CD4-positive, alpha-beta T cell treated with Interleukin-2 at 100 ng/mL for 4 hours (primary cell): ENCODE data around the gene RAG2.

ENCODE experiments used
- DNase-seq: peaks from one replicate; pipeline ENCODE4 v3.0.0-alpha.2; 2020; ENCODE audit warnings: low spot score

The RAG2 gene

DNA sequence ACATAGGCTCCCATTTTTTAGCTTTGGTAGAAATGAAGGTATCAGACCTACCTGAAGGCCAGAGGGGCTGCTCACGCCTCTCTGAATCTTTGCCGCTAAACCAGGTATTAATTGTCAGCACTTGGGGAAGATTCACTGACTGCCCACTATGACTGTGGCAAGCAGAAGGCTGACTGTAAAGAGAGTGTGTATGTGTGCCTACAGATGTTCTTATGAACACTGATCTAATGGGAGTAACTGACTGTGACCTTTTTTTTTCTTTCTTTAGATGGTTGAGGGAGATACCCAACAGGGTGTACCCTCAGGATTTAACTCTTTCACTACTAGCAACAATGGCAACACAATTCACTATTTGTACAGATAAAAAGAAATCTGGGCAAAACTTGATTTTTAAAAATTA is at the start of gene RAG2:
RAG2 (minus strand) TSS at position 186 of the 400 bp plus-strand sequence. CDS start 4,068 bp downstream, outside the sequence.
- DNase-seq, result no peak

DNA sequence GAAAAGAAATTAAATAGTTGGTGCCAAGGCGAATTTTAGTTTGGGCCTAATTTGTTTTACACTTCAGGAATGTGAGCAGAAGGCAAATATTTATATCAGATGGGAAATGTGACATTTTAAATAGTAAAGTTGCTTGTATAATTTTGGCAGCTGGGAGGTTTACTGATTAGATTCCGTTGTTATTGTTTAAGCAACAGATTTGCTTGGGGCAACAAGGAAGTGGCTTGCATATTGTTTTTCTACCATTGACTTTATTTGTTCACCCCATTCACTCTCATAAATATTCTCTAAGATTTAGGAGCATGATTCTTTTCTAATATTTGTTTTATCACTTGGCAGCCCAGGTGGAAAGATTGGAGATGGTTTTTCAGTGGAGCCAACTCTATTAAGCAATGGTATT is 40.5 kb upstream of the RAG2 start:
- no peak for DNase-seq

DNA sequence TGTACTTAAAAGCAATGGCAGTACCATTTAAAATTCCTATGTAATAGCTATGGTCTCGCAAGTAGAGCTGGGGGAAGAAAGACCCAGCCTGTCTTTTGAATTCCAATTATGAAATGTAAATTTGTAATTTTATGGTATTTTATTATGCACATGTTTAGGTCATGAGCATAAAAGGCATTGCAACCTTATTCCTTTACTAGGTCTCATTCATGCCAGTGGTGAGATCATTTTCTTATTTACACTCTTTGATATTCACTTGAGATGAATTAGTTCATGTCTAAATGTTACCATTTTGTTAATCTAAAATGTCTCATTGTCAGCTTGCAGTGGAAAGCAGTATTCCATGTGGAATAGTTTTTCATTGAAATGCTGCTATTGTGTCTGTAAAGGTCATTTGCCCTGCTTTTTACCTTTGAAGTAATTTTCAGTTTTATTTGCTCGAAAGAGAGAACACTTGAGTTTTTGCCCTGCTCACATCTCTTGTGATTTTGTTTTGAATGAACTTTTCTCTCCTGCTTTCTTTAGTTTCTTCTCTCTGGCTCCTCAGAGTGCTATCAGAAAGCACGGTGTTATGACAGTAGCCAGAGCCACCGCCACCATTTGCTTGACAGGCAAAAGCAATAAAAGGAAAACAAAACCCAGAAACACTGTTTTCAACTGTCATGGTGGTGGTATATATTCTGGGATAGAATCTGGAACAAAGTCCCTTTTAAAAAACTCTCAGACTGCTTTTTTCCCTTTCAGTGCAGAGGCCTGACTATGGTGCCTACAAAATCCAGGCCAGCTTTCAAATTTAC is 37.2 kb upstream of the RAG2 start:
- DNase-seq, result no peak

DNA sequence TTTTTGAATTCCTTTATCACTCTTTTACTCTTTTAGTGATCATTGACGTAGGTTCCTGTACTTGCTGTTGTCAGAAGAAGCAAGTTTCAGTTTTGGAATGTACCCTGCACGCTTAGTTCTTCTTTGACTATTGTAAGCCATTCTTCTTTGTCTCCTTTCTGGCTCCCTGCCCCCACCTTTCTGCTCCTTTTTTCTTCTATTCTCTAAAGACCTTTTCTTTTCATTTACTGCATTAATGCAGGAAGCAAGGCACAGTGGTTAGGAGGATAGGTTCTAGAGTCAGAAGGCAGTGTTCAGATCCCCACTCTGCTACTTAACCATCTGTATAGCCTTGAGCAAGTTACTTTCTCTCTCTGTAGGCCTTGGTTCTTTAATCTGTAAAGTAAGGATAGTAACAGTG is 33.7 kb upstream of the RAG2 start:
- DNase-seq, result no peak

DNA sequence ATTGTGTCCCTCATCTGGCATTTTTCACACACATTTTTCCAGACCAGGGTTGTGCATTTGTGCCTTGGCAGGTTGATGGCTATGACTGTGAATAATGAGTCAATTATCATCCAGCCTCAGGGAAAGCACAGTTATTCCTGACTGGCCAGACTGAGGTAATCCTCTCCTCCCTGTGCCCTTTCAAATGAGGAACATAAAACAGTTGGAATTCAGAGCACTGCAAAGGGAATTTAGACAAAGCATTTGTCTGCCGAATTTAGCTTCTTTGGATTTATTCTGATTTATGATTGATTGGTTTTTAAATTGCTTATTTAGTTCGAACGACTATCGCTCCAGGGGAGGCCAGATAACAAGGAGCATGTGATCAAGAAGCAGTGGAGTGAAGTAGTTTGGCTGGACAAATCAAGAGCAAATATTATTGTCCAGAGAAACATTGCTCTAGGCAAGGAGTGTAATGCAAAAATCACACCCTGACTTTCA is 30.8 kb upstream of the RAG2 start:
- no peak for DNase-seq

DNA sequence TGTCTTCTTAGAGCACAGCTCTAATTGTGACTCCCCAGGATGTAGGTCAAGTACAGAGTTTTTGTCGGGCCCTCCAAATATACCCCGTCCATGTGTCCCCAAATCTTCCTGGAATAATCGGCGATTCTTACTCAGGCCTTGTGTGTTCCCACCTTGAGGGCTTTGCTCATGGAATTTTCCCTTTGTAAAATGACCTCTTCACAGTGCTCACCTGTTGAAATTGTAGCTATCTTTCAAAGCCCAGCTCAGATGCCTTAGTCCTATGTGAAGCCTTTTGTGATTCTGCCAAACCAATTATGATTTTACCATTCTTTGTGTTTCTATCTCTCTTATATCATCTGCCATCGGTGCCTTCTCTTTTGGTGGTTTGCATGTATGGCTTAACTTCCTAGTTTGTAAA is 30.1 kb upstream of the RAG2 start:
- no peak for DNase-seq

DNA sequence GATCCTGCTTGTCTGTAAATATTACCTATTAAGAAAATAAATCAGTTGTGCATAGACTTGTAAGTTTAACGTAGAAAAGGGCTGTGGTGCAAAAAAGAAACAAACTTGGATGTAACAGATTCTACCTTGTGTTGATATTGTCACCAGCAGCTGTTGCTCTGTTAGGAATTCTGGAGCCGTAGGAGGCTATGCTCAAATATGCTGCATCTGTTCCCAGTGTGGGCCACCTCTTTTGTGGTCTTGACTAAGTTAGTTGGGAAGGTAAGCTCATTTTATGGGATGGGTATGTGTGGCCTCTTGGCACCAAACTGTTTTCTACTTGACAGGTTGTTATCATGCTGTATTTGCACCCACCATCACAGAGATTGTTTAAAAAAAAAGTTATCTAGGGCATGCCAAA is 29.4 kb upstream of the RAG2 start:
- no peak for DNase-seq

DNA sequence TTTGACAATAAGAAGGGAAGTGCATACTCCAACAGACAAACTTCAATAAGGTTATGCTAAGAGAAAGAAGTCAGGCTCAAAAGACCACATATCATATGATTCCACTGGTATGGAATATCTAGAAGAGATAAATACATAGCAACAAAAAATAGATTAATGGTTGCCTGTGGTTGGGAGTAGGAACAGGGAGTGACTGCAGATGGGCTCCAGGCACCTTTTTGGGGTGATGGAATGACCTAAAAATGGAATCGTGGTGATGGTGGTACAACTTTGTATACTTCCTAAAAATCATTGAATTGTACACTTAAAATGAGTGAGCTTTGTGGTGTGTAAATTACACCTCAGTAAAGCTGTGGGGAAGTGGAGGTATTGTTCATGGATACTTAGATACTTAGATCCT is 29.0 kb upstream of the RAG2 start:
- DNase-seq, result no peak

DNA sequence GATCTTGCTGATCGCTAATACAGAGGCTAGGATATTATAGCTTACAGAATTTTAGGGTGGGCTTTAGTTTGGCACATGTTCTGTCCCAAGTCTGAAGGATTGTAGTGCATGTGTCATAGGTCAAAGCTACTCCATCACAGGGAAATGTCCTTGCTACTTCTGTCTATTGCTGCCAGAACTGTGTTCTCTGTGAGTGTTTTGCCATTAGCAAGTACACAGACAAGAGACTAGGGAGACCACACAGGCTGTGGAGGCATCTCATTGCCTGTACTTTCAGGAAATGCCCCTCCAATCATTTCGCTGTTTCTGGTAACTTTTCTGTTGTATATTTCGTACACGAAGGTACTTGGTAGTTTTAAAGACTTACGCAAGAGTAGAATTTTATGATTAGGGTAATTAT is 25.5 kb upstream of the RAG2 start:
- no peak for DNase-seq

DNA sequence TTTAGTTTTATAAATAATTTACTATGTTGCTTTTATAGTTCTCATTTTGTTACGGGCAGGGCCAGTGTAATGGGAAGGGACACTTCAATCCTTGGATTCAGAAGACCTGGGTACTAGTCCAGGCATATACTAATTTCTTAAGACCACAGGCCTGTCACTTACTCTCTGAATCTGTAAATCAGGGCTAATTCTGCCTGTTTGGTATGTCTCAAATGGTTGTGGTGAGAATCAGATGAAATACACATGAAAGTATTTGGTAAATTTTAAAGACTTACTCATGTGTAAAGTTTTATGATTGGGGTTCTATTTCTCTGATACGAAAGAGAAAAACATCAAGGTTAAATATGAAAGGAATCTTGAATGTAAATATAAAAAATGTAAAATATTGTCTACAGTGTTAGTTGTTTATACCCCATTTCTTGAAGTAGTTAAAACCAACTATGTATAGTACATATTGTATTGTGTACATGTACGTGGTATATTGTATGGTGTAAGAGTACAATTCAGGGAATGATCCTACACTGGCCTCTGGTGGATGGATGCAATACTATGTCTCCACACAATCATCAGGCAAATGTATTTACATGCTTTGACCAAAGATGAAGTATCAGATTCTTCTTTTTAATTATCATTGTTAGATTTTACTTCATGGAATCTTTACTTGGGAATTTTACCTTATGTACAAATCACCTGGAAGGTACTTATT is 24.5 kb upstream of the RAG2 start:
- peak; percentile 11 for DNase-seq

DNA sequence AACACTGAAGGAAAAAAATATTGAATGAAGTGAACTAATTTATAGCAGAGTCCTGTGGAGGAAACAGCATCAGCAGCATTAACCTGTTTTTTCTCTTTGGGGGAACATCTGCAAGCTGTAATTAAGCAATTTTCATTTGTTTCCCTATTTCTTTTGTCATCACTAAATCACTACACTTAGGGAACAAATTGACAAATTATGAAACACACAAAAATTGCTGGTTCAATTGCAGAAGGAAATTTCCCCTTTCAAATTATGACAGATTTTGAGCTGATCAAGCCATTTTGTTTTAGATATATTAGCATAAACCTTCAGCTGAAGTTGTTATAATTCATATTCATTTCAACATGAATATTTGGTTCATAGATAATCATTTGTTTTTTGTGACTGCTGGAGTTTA is 22.2 kb upstream of the RAG2 start:
- no peak for DNase-seq

DNA sequence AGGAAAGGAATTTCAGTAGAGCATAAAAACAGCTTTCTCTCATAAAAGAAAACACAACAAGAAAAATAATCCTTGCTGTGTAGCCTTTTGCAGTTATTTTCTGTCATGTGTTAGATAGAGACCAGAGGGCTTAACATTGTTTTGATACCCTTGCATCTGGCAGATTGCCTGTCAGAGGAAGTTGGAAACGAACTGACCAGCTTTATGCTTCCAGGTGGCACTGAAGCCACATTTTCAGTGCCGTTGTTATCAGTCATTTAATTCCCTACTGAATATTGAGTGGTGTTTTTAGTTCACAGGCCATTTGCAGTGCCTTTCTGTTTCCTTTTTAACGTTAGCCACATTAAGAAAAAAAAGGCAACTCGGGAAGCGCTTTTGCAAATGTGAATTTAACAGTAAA is 21.5 kb upstream of the RAG2 start:
- no peak for DNase-seq

DNA sequence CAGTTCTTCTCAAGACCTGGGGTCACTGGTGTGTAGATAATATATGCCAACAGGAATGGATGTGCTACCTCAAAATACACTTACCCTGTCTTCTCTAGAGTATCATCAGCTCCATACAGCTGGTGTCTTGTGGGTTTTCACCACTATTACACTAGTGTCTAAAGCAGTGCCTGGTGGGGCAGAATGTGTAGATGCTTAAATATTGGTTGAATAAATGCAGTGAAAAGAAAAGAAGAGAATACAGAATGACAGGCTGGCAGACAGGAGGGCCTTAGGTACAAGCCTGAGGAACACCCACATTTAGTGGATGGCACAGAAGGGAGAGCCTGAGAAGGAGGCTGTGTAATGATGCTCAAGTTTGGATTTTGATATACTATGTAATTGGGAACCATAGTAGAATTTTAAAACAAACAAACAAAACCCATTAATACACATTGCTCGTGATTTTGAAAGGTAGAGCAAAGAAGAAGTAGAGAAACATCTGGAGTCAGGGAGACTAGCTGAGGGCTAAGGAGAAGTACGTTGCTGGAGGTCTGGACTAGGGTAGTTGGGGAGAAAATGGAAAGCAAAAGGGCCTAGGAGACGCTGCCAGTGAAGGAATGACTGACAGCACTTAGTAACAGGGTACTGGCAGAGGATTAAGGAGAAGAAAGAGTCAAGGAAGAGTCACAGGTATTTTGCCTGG is 20.5 kb upstream of the RAG2 start:
- DNase-seq, result no peak

DNA sequence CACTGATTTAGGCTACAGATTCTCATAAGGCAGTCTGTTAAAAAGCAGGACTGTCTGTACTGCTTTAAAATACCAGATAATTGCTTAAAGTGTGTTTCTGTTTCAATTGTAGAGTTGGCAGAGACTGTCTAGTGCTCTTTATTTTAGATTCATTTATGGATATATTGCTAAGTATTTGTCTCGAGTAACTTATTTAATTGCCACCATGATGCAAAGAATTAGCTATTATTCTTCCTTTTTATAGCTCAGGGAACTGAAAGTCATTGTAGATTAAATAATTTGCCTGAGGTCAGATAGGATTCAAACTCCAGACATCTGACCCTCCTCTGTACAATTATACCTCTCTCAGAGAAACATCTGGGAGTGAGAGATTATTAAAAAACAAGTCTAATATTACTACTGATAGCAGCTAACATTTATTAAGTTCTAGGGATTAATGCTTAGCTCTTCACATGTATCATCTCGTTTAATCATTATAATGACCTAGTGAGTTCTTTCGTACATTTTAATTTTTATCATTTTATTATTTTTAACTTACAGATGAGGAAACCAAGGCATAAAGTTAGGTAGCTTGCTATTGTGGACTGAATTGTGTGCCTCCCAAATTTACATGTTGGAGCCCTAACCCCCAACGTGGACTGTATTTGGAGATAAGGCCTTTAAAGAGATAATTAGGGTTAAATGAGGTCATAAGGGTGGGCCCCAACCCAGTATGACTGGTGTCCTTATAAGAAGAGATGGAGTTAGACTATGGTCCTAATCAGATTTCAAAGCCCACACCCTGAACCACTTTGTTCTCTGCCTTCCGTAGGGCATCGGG is 19.7 kb upstream of the RAG2 start:
- DNase-seq, result no peak

DNA sequence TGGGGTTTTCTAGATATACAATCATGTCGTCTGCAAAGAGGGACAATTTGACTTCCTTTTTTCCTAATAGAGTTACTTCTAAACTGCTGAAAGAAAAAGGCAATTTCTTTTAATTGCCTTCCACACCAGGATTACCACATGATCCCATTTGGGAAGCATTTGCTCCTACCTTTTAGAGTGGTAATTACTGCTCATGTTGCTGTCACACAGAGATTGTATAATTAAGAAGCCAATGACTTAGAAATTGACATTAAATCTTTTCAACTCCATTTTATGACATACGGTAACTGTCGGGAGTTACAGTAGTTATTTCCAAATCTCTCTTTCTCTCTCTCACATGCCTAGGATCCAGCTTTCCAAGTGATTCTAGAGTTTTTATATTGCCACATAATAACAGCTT is 17.8 kb upstream of the RAG2 start:
- DNase-seq, result no peak

DNA sequence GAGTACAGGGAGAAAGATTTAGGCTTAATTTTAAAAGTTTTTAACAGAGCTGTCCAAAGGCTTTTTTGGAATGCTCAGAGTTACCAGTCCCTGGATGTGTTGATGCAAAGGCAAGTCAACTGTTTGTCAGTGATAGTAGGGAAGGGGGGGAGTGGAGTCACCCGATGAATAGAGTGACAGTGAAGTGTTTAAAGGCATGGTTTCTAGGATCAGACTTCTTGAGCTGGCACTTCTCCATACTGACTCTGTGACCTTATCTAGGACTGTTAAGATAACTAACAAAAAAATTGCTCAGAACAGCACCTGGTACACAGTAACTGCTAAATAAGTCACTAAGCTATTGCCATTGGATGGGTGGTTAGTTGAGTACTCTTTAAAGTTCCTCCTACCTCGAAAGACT is 11.3 kb upstream of the RAG2 start:
- DNase-seq, result no peak

DNA sequence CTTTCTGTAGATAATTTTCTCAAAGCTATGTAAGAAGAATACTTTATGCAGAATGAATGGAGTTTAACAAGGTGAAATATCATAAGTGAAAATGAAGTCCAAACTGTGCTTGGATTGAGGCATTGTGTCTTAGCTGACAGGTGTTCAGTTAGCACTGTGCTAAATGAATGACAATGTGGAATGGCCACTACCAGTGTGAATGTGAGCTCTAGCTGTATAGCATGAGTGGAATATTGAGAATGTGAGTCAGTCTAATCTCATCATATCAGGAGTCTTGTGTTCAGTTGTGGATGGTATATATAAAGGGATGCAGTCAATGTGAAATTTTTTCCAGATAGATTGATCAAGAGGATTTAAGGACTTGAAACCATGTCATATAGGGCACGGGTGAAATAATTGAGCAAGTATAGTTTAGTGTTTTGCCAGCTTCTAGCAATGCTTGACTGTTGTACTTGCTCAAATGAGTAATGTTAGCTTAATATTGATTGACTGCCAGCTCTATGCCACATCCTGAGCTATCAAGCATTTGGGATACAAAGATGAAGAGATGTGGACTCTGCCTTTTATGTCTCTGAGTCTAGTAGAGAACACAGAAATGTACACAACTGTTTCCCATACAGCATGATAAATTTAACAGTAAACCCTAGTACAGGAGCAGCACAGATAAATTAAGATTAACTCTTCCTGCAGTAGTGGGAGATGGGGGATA is 10.6 kb upstream of the RAG2 start:
- DNase-seq, result no peak

DNA sequence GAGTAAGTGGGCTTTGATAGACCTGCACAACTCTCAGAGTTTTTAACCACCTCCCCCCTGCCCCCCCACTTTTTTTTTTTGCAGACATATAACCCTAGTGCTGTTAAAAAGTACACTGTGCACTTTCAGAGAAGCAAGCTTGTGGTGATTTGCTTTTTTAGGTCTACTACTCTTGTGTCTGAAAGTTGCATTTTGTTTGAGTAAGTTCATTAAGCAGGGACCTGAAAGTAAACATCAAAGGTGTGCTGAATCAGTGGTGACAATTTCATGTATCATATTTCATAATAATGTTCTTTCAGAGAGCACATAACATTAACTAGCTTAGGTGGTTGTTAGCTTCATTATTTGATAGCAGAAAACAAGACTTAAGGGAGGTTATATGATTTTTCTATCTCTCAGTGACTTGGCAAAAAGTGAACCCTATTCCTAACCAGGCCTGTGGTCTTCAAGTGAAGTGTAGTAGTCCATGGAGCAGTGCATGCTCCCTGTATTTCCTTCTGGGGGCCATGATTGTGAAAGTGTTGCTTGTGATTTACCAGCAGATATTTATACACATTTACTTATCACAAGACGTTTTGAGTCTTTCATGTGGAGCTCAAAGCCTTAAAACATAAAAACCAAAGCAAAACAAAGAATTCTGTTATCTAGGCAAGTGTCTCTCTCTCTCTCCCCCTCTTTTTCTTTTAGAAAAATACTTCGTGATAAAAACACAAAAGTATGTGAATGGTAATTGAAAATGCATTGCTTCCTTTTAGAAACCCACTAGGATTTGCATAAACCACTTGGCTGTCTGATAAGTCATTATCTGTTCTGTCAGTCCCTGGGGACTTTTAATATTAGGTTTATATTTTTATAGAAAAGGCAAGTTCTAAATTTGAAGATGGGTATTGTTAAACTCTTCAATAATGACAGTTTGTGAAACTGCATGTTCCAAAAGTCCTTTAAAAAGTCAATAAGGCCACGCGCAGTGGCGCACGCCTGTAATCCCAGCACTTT is 7.5 kb upstream of the RAG2 start:
- no peak for DNase-seq

DNA sequence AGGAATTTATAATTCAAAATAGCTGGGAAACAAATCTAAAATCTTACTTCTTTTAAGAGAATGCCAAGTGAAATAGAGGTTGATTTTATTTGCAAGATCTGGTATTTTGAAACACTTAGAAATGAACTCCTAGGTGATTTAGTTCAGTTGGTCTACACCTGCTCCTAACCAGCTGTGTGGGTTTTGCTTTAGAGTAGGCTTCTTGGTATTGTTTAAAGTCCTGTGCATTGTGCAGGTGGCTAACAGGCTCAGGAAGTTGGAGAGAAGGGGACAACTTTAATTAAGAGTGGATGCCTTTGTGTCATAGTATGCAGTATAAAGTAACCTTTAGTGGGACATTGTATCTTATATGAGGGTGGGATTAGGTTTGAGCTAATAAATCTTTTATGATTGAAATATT is 4.1 kb upstream of the RAG2 start:
- DNase-seq, result no peak

DNA sequence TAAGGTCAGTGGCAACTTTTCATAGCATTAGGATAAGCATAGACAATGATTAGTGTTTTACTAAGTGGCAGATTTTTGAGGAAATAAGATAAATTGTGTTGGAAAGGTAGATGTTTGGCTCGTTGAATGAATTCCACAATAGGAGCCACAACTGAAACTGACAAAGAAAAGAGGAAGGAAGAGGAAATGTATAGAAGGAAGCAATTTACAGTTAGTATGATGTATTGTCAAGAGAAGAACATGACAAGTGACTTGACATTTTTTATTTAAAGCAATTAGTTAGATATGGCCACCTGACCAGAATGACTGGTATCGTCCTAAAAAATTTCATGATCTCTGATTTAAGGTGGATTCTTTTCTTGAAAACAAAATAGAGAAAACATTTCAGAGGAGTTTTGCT is 3.1 kb upstream of the RAG2 start:
- no peak for DNase-seq
